PC-3 (cell line): ENCODE measurements around the gene DYNLT4.

Experiments
- EZH2 ChIP-seq: fragments of 300-600 bp; sonication (generic); IDR thresholded peaks from one replicate; pipeline ENCODE4 v1.6.1; 2017; ENCODE audit warnings: antibody characterized with exemption, mild to moderate bottlenecking, low read length; ENCODE audit not compliant: unreplicated experiment
- EZH2phosphoT487 ChIP-seq: fragments of 300-600 bp; sonication (generic); IDR thresholded peaks from 2 replicates; pipeline ENCODE4 v1.6.1; 2018; ENCODE audit warnings: mild to moderate bottlenecking, antibody characterized with exemption, low read length, borderline replicate concordance
- TF ChIP-seq, protein P1 (sequence below): fragments of 300-600 bp; sonication (generic); conservative IDR thresholded peaks from 2 replicates; pipeline ENCODE4 v1.5.1; 2017; ENCODE audit warnings: antibody characterized with exemption, low read depth, mild to moderate bottlenecking, low read length

DNA sequence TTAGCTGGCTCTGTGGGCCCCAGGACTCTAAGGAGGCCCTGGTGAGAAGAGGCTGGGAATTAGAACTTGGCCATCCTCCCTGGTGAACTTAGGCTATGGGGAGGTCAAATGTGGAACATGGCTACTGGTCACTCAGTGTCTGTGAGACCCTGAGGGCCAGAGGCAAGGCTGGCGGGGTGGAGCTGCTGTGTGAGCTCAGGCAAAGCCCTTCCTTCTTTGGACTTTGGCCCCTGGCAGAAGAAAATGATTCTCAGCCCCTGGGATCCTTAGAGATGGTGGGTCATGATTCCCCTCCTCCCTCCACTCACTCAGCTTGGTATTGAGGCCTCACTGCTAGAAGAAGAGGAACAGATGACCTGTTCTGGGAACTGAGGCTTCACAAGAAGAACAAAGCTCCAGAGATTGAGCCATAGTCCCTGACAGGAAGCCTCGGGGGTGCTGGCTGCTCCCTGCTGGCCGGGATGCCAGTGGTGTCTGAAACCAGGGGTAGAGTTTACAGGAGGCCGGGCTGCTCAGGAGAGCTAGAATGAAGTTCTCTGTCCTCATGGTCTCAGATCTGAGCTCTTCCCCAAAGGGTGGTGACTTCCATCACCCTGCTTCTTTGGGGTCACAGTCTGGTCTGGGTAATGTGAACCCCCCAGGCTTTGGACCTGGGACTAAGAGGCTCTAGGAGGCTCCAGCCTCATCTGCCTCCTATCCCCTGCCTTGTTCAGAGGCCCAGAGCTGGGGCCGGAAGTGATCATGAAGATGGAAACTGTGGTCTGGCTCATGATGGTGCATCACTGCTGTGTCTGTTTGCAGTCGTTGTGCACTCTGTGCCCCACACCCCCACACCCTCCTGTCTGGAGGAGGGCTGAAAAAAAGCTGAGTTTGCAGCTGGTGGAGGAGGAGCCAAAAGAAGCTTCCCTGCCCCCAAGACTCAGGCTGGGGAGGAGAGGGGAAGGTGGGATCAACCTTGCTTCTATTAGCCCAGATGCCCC is 2.1 kb upstream of the DYNLT4 start:
- TF ChIP-seq, protein P1, sequence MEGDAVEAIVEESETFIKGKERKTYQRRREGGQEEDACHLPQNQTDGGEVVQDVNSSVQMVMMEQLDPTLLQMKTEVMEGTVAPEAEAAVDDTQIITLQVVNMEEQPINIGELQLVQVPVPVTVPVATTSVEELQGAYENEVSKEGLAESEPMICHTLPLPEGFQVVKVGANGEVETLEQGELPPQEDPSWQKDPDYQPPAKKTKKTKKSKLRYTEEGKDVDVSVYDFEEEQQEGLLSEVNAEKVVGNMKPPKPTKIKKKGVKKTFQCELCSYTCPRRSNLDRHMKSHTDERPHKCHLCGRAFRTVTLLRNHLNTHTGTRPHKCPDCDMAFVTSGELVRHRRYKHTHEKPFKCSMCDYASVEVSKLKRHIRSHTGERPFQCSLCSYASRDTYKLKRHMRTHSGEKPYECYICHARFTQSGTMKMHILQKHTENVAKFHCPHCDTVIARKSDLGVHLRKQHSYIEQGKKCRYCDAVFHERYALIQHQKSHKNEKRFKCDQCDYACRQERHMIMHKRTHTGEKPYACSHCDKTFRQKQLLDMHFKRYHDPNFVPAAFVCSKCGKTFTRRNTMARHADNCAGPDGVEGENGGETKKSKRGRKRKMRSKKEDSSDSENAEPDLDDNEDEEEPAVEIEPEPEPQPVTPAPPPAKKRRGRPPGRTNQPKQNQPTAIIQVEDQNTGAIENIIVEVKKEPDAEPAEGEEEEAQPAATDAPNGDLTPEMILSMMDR: no peak
- TF ChIP-seq EZH2: no peak
- TF ChIP-seq EZH2phosphoT487: no peak
